DOHH2 (cell line): ENCODE results near the gene SRF.

ENCODE experiments used
- CTCF ChIP-seq: fragments of 200-600 bp; sonication (generic); IDR thresholded peaks from one replicate; pipeline ENCODE4 v1.5.1; 2014; ENCODE audit warnings: antibody characterized with exemption, mild to moderate bottlenecking, low read depth, low read length; ENCODE audit not compliant: poor library complexity, severe bottlenecking
- EZH2phosphoT487 ChIP-seq: fragments of 200-600 bp; sonication (generic); IDR thresholded peaks from 2 replicates; pipeline ENCODE4 v1.6.1; 2017; ENCODE audit warnings: borderline replicate concordance, mild to moderate bottlenecking, antibody characterized with exemption, low read length, moderate library complexity, mixed read lengths

GRCh38 chr6:43123461-43124314 is 47.4 kb upstream of the SRF start:
- TF ChIP-seq CTCF, result no peak
- TF ChIP-seq EZH2phosphoT487, result no peak
